Measurements from ENCODE around the gene PIKFYVE. TPM values are rescaled to one million over a fixed set of nuclear protein-coding genes. Genes with fewer than 3 reads are reported as not detected.

PIKFYVE gene
- total RNA-seq, 4 donors from 2014 or later, result 11.9 to 35.6 (median 18.0) TPM

DNA sequence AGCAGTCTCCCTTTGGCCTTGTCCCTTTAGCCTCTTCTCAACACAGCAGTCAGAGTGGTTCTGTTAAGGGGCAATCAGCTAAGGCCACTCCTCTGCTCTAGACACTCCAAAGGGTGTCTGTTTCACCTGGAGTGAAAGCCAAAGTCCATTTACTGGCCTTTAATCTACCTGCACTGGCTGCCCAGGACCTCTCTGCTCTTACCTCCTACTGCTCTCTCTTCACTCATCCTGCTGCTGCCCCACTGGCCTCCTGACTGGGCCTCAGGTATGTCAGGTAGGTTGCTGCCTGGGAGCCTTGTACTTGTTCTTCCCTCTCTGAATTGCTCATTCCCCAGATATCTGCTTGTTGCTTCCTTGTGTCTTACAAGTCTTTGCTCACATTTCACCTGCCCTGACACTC lies 68.2 kb downstream of the PIKFYVE start:
- Histone ChIP-seq H3K36me3 (peaks cover 0 to 70% (median 31%) of the 10 kb centered on the region in 4 donors), H3K4me1 (no peaks in the 10 kb centered on the region), H3K9me3 (no peaks in the 10 kb centered on the region), H3K27me3 (no peaks in the 10 kb centered on the region), H3K27ac (no peak overlapping the region), H3K4me3 (no peak overlapping the region)
- TF ChIP-seq EP300 (IDR thresholded peaks at IDR 0.05; ENCODE audit: low read depth), result no peak
- no peak for TF ChIP-seq POLR2A (IDR thresholded peaks at IDR 0.05)
- TF ChIP-seq, protein P1, sequence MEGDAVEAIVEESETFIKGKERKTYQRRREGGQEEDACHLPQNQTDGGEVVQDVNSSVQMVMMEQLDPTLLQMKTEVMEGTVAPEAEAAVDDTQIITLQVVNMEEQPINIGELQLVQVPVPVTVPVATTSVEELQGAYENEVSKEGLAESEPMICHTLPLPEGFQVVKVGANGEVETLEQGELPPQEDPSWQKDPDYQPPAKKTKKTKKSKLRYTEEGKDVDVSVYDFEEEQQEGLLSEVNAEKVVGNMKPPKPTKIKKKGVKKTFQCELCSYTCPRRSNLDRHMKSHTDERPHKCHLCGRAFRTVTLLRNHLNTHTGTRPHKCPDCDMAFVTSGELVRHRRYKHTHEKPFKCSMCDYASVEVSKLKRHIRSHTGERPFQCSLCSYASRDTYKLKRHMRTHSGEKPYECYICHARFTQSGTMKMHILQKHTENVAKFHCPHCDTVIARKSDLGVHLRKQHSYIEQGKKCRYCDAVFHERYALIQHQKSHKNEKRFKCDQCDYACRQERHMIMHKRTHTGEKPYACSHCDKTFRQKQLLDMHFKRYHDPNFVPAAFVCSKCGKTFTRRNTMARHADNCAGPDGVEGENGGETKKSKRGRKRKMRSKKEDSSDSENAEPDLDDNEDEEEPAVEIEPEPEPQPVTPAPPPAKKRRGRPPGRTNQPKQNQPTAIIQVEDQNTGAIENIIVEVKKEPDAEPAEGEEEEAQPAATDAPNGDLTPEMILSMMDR (IDR thresholded peaks at IDR 0.05), result no peak
- TF ChIP-seq POLR2AphosphoS5 (IDR thresholded peaks at IDR 0.05), result no peak
- no peak for DNase-seq
- in situ Hi-C loops (cut with MboI; ENCODE audit: low pct_ligation_motif_present in 1 of 4, low pct_unique_long_range_greater_than_20kb in 1 of 4, low sequenced_read_pairs in 3 of 4) (no loop called here), intact Hi-C loops (cut with DNase I; ENCODE audit: low total_unique reads) (no loop called here)

DNA sequence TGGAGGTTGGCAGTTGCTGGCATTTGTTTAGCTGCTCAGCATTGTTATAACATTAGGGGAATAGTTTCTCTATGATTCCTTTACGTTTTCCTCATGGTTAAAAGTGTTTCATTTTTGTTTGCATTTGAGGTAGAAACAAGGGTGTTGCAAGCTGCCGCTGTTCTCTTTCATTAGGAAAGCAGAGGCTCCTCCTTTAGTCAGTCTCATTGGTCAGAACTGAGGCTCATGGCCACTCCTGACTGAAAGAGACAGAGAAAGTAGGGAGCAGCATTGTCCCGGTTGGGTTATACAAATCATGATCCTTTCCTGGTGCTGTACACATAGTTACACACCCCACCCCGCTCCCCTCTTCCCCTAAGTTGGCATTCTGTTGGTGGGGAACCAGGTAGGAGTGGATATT lies 80.7 kb downstream of the PIKFYVE start:
- H3K36me3 ChIP-seq, result peaks cover 0 to 79% (median 28%) of the 10 kb centered on the region in 4 donors
- H3K27me3 ChIP-seq, result no peaks in the 10 kb centered on the region
- H3K4me3 ChIP-seq, result no peak overlapping the region
- H3K4me1 ChIP-seq, result no peaks in the 10 kb centered on the region
- TF ChIP-seq, protein P1 (IDR thresholded peaks at IDR 0.05), result no peak
- no peak for TF ChIP-seq POLR2AphosphoS5 (IDR thresholded peaks at IDR 0.05)
- TF ChIP-seq POLR2A (IDR thresholded peaks at IDR 0.05), result no peak
- no peak for TF ChIP-seq EP300 (IDR thresholded peaks at IDR 0.05; ENCODE audit: low read depth)
- H3K27ac ChIP-seq, result no peak overlapping the region
- in situ Hi-C loops (cut with MboI; ENCODE audit: low pct_ligation_motif_present in 1 of 4, low pct_unique_long_range_greater_than_20kb in 1 of 4, low sequenced_read_pairs in 3 of 4) (no loop called here), intact Hi-C loops (cut with DNase I; ENCODE audit: low total_unique reads) (no loop called here)
- H3K9me3 ChIP-seq, result no peaks in the 10 kb centered on the region
- 89 to 100% methylated on average over 2 to 4 of the region's 4 CpGs for WGBS, 2 donors (ENCODE audit: low coverage in 1 of 2)
- no peak for DNase-seq

DNA sequence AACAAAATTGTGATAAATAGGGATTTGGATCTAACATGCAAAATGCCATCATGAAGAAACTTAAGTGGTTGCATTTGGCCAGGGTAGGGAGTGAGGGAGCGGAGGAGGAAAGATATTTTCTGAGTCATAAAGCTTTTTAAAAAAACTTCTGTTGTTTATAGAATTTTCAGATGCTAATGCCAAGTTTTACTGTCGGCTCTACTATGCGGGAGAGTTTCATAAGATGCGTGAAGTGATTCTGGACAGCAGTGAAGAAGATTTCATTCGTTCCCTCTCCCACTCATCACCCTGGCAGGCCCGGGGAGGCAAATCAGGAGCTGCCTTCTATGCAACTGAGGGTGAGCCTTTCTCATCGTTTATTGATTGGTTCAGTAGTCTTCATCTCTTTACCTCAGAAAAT lies 84.6 kb downstream of the PIKFYVE start:
- no peak for TF ChIP-seq POLR2A (IDR thresholded peaks at IDR 0.05)
- no peak for TF ChIP-seq POLR2AphosphoS5 (IDR thresholded peaks at IDR 0.05)
- TF ChIP-seq EP300 (IDR thresholded peaks at IDR 0.05; ENCODE audit: low read depth), result no peak
- TF ChIP-seq, protein P1 (IDR thresholded peaks at IDR 0.05), result no peak
- Histone ChIP-seq H3K4me3 (no peak overlapping the region), H3K27me3 (no peaks in the 10 kb centered on the region), H3K4me1 (no peaks in the 10 kb centered on the region), H3K36me3 (peaks cover 0 to 81% (median 37%) of the 10 kb centered on the region in 4 donors), H3K9me3 (no peaks in the 10 kb centered on the region), H3K27ac (no peak overlapping the region)
- DNase-seq, result no peak
- in situ Hi-C loops (cut with MboI; ENCODE audit: low pct_ligation_motif_present in 1 of 4, low pct_unique_long_range_greater_than_20kb in 1 of 4, low sequenced_read_pairs in 3 of 4) (no loop called here), intact Hi-C loops (cut with DNase I; ENCODE audit: low total_unique reads) (no loop called here)
- 81 to 85% methylated on average over 6 to 7 of the region's 7 CpGs for WGBS, 2 donors (ENCODE audit: low coverage in 1 of 2)

DNA sequence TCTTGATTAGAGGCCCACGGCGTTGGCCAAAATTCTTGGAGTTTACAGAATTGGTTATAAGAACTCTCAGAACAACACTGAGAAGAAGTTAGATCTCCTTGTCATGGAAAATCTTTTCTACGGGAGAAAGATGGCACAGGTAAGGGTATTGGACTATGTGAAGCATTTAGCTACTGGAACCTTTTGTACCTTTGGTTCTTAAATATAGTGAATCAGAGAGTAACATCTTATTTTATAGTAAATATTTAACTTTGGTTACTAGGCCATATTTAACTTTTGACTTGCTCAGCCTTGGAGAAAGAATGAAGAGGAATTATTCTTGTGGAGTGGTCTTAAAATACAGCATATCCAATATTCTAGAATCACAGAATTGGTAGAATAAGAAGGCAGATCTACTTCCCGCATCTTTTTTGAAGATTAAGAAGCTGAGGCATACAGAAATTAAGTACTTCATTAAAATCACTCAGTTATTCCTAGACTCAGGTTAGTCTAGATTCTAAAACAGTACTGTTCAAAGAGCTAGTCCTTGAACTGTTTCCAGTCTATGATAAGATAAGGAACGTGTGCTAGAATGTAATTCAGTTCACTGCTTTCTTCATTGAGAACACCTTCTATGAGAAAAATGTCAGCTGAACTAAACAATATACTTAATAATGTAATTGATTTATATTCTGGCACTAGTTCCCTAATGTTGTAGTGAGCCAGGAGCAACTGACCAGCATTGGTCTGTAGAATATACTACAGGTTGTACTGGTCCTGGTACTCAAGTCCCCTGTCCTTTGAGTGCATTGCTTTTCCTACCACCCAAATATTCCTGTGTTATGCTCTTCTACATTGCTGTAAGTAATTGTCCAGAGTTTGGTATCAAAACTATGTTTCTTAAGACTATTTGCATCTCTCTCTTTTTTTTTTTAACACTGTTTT lies 86.9 kb downstream of the PIKFYVE start:
- WGBS, 2 donors (ENCODE audit: low coverage in 1 of 2), result 90 to 91% methylated on average over 5 of the region's 5 CpGs
- no peak for DNase-seq
- Histone ChIP-seq H3K27me3 (no peaks in the 10 kb centered on the region), H3K27ac (no peak overlapping the region), H3K9me3 (no peaks in the 10 kb centered on the region), H3K4me3 (no peak overlapping the region), H3K36me3 (peaks cover 0 to 66% (median 28%) of the 10 kb centered on the region in 4 donors), H3K4me1 (no peaks in the 10 kb centered on the region)
- TF ChIP-seq, protein P1 (IDR thresholded peaks at IDR 0.05), result no peak
- no peak for TF ChIP-seq POLR2AphosphoS5 (IDR thresholded peaks at IDR 0.05)
- no peak for TF ChIP-seq EP300 (IDR thresholded peaks at IDR 0.05; ENCODE audit: low read depth)
- TF ChIP-seq POLR2A (IDR thresholded peaks at IDR 0.05), result no peak
- in situ Hi-C loops (cut with MboI; ENCODE audit: low pct_ligation_motif_present in 1 of 4, low pct_unique_long_range_greater_than_20kb in 1 of 4, low sequenced_read_pairs in 3 of 4), result no loop called here
- intact Hi-C loops (cut with DNase I; ENCODE audit: low total_unique reads), result no loop called here
